Cerebellar nuclear complex (tissue), 1 donor: Measurements from ENCODE around the gene FOXD3.
"Not testable (repeated sequence)": the region's sequence is repeated elsewhere in the genome, so short reads cannot be mapped to it uniquely, and the experiment has no call there.

Experiments
- DNase-seq, 2 experiments: peaks; one replicate each; lab custom pipeline; 2025; lab: John Stamatoyannopoulos, UW

FOXD3 gene

DNA sequence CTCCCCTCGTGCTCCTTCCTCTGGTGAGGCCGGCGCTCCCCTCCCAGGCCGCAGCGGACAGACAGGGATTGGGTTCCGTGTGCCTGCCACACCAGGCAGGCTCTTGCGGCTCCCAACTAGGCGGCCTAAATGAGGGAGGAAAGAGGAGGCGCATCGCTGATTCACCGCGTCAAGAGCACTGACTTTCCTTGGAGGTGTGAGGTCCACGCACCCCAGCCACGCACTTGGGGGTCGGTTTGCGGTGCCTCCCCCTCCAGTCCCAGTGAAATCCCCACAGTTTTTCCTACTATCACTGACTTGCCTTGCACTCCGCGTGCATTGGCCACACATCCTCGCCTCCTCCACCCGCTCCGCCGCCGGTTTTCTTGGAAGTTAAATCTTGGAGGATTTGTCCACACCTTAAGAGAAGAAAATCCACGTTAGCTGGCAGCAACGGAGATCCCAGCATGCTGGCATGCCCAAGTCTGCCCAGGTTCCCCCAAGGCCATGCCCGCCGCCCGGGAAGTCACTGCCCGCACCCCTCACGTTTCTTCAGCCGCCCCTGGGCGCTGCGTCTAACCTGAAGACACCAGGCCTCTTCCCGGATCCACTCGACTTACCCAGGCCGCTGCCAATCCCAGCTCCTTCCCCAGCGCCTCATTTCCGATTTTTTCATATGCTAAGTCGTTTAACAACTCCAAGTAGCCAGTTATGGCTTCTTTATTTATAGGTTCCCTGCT is 1.1 kb upstream of the FOXD3 start:
- no peak for DNase-seq

DNA sequence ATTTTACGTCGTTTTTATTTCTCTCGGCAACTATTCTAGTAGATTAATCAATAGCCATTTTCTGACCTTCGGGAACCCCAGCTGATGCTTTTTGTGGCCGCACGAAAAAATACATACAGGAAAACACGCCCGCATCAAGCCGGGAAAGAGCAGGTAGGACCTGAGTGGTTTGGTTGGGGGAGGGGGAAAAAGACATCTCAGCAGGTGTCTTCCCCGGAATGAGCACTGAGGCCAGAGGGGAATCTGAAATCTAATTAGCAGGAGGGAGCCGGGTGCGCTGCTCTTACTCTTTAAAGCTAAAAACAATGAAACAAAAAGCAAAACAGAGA is 618 bp upstream of the FOXD3 start:
- no peak for DNase-seq

DNA sequence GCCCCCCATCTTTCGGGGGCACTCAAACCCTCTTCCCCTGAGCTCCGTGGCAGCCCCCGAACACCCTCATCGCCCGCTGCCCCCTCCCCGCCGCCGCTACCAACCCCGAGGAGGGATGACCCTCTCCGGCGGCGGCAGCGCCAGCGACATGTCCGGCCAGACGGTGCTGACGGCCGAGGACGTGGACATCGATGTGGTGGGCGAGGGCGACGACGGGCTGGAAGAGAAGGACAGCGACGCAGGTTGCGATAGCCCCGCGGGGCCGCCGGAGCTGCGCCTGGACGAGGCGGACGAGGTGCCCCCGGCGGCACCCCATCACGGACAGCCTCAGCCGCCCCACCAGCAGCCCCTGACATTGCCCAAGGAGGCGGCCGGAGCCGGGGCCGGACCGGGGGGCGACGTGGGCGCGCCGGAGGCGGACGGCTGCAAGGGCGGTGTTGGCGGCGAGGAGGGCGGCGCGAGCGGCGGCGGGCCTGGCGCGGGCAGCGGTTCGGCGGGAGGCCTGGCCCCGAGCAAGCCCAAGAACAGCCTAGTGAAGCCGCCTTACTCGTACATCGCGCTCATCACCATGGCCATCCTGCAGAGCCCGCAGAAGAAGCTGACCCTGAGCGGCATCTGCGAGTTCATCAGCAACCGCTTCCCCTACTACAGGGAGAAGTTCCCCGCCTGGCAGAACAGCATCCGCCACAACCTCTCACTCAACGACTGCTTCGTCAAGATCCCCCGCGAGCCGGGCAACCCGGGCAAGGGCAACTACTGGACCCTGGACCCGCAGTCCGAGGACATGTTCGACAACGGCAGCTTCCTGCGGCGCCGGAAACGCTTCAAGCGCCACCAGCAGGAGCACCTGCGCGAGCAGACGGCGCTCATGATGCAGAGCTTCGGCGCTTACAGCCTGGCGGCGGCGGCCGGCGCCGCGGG is 837 bp downstream of the FOXD3 start:
- no peak for DNase-seq

DNA sequence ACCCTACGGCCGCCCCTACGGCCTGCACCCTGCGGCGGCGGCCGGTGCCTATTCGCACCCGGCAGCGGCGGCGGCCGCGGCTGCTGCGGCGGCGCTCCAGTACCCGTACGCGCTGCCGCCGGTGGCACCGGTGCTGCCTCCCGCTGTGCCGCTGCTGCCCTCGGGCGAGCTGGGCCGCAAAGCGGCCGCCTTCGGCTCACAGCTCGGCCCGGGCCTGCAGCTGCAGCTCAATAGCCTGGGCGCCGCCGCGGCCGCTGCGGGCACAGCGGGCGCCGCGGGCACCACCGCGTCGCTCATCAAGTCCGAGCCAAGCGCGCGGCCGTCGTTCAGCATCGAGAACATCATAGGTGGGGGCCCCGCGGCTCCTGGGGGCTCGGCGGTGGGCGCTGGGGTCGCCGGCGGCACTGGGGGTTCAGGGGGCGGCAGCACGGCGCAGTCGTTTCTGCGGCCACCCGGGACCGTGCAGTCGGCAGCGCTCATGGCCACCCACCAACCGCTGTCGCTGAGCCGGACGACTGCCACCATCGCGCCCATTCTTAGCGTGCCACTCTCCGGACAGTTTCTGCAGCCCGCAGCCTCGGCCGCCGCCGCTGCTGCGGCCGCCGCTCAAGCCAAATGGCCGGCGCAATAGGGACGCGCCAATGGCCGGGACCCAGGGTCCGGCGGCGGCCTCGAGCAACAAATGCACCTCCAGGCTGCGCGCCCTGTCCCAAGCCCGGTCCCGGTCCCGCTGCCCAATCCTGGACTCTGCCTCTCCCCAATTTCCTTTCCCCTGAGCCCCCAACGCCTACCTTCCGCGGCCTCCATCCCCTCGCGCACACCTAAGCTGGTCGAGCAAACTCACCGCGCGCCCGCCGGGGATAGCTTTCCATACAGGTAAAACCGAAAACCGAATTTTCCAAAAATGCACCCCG is 1.8 kb downstream of the FOXD3 start:
- DNase-seq, result no peak

DNA sequence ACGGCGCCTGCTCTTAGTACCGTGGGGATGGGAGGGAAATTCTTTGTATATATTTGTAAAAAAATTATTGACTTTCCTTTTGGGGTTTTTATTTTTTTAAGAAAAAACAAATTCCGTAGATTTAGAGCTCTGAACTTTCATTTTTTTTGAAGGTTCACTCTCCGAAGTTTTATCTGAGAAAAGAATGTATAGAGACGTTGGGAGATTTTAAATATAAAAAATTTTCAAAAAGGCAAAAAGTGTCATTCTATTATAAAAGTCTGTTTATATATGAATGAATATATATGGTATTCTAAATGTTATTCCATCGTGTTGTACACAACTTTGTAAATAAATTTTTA is 2.4 kb downstream of the FOXD3 start:
- DNase-seq, result no peak

DNA sequence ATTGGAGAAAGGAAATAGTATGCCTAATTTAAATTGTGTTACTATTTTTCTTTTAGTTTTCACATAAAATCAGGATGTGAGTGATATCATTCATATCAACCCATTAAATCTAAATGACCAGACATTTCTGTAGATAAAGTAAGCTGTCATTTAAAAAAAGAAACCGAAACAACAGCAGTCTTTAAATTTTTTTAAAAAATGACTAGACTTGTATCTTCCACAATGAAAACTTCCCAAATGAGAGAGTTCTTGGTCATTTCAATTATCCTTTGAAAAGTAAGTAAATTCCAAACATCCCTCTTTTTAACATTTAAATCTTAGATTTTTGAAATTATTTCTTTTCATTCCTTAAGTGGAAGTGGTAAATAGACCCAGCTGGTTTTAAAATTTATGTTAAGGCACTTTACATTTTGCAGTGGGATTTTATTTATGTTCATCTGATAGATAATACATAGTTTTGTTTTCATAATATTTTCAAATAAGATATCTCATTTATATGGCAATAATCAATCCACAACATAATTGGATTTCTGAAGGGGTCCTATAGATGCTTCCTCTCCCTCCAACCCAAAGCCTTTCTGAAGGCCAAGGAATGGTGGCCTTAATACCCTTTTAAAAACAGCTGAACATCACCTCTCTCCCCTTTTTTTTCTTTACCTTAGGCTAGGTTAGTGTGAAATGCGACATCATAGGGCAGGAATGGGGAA is 3.1 kb downstream of the FOXD3 start:
- DNase-seq, result no peak

DNA sequence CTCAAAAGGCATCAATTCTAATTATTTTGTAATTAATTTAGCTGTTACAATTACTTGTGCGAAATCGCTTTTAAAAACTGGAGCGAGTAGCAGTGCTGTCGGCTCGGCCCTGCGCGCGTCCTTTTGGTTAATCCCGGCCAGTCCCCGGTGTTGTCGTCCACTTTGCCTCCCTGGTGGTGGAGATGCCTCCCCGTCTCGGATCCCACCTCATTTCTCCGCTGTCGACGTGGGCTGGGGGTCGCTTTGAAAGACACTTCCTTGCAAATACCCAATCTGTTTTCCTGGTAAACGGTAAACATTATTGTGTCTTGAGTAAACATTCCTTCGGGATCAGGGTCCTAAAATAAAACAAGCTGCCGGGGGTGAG is 3.7 kb downstream of the FOXD3 start:
- DNase-seq, result no peak

DNA sequence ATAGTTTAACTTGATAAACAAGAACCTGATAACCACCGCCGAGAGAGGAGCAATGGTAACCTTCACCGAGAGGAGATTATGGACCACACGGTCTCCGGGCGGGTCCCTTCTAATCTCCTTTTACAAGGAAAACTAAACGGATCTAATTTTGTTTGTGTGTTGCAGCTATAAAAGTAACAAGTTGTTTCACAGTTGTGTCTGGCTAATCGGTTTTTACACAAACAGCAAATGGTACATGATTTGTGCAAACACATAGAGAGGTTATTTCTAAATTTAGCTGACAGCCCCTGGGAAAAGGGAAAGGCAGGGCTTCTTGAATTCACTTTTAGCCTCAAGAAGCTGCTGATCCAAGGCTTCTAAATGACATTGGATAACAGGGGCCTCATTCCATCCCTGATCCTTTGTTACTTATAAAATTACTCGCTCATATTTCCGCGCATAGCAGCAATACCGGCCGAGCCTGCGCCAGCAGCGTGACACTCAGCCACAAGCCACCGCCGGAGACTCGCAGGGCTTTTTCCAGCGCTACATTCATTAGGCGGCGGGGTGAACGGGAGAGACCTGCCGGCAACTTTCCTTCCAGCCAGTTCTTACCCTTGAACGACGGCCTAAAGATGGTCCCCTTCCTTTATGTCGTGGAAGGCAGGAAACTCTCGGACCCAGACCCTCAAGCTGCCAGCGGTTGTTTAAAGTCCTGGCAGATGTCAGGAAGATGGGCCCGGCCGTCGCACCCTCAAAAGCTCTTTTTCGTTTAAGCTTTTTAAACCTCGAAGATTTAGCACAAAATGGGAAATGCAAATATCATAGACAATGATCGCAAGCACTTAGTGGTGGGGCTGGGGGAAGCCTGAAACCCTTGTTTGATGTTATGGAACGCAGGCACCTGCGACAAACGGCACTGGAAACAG is 4.4 kb downstream of the FOXD3 start:
- DNase-seq, result no peak

DNA sequence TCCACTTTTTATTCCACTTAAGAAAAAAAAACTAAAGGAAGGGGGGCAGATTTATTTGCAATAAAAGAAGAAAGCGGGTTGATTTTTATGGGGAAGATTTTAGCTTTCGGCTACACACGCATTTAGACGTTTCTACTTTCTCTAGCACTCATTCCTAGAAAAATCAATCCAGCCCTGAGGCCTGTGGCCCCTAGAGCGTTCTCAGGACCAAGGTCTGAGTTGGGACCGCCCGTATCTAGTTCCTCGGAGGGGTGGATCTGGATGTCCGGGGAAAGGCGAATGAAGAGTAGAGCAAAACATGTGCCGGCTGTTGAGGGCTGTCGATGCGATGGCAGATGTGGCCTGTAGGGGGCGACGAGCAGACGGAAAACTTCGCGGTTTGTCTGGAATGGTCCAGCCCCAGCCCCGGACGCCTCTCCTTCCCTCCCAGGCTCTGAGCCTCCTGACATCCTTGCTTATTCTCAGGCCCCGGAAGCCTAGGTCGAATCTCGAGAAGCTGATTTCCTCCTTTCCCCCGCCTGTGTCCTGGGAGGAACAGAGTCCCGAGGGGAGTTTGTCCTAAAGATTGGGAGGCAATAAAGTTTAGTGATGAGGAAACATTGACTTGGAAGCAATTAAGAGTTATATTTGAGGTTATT is 5.2 kb downstream of the FOXD3 start:
- DNase-seq, result no peak

DNA sequence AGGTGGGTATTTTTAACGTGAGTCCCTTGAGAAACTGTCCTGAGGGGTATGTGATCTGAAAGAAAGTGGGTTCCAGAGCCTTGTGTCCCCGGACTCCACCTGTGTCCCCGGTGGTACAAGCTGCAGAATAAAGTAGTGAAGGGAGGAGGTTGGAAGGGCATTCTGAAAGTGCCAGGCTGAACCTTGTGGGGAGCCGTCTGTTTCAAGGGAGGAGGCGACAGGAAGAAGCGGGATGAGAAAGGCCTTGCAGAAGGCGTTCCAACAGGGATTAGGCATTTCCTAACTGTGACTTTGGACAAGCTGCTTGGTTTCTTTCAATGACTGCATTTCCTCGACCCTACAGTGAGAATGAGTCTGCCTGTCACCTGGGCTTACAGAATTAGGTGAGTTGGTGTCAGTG is 5.8 kb downstream of the FOXD3 start:
- no peak for DNase-seq

DNA sequence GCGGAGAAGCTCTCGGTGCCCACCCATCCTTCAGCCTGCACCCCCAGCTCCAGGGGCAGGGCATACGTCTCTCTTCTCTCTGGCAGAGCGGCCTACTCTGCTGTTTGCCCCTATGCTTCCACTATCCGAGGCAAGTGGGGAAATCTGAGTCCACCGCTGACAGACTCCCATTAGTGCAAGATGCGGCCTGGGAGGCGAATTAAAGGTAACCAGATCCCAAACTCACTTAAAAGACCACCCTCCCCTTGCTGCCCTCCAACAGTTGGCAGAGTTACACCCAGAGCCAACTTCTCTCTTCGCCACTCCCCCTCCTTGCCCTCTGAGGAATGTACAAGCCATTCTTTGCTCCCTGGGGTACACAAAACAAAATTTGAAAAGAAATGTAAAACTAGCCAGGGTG is 6.4 kb downstream of the FOXD3 start:
- no peak for DNase-seq

DNA sequence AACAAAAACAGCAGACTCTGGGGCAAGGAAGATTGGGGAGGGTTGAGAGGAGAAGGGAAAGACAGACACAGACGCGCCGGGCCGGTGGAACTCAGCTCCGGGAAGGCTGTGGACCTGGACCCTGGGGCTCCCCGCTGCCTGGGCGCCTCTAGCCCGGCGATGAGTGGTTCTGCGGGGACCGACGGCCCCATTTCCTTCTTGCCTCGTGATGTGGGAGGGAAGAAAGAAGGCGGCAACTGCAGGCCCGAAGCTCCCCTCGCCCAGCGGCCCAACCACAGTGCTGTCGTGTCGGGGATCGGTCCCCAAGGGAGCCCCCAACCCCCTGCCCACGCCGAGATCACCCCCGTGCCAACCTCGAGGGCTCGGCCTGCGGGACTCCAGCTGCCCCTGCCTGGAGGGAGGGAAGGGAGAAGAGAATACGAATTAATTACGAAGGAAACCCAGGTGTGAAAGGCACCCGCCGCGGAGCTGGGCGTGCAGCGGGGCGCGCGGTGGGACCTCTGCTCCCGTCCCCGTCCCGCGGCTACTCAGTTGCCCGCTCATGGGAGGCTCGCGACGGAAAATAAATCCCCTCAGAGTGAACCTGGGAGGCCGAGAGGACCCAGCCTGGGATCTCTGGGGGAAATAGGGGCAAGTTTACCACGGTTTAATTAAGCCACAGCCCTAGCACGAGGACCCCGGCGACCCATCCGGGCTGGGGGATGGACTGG is 7.4 kb downstream of the FOXD3 start:
- DNase-seq, result no peak

DNA sequence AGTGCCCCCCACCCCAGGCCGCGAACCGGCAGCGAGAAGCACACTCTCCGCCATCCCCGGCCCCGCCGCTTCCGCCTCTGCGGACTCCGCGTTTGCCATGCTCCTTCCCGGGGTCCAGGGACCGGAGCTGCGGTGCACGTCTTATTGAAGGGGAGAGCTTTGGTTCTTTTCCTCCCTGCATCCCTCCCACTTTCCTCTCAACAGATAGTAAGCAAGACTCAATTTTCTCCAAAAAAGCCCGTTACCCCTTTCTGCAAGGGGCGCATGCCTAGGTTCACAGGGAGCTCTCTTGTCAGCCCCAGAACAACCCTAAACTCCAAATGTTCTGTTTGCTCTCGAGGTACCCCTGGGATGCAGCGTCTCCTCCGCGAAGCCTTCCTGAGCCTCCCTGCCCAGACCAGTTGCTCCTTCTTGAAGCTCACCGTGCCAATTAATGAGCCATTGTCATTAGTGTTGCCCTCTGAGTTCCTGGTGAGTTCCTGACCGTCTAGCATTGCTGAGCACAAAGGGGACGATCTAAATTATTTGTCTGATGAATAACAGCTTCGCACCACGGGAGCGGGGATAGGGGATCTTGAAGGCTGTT is 8.1 kb downstream of the FOXD3 start:
- DNase-seq, result no peak

DNA sequence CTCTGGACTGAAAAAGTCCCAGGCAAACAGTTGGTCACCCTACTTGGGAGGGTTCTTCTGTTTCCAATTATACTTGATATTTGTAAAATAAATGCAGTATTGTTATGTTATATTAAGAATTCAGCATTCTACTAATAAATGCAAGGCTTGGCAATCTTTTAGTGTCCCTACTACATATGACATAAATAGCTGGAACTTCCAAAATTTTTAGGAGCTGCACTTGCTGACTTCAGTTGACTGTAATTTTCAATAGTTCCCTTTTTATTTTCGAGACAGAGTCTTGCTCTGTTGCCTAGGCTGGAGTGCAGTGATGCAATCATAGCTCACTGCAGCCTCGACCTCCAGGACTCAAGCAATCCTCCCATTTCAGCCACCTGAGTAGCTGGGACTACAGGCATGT is 20.0 kb downstream of the FOXD3 start:
- no peak for DNase-seq

DNA sequence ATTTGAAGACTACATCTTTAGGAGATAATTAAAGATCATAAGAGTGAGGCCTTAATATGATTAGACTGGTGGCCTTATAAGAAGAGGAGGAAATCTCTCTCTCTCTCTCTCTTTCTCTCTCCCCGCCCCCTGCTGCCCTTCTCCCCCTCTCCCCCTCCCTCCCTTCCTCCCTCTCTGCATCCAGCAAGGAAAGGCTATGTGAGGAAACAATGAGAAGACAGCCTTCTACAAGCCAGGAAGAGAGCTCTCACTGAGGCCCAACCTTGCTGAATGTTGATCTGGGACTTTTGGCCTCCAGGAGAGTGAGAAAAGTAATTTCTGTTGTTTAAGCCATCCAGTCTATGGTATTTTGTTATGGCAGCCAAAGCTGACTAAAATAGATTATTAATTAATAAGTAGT is 21.6 kb downstream of the FOXD3 start:
- no peak for DNase-seq

DNA sequence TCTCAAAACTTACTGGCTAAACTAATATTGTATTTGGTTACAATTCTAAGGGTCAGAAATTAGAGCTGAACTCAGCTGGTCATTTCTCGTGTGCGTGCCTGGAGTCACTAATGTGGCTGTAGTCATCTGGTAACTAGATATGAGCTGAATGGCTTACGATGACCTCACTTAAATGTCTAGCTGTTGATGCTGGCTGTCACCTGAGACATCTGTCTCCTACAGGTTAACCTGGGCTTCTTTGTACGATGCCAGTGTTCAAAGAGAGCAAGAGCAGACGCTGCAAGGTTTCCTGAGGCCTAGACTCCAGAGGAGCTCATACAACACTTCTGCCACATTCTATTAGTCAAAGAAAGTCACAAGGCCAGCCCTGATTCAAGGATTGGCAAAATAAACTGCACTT is 28.0 kb downstream of the FOXD3 start:
- no peak for DNase-seq

DNA sequence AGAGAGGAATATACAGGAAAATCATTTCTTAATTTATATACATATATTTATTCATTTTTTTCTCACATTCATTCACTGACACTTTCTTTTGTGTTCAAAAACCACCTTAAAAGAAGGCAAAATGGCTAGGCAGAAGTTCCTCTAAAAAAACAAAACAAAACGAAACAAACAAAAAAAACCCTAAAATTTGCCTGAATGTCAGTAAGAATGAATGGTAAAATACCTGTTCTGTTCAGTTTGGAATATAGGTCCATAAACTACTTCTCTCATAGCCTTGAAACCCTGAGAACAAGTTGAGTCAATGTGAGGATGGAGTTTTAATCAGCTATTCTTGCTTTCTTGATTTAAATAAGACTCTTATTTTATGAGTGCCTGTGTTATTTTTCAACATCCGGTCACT is 30.4 kb downstream of the FOXD3 start:
- DNase-seq, result no peak

DNA sequence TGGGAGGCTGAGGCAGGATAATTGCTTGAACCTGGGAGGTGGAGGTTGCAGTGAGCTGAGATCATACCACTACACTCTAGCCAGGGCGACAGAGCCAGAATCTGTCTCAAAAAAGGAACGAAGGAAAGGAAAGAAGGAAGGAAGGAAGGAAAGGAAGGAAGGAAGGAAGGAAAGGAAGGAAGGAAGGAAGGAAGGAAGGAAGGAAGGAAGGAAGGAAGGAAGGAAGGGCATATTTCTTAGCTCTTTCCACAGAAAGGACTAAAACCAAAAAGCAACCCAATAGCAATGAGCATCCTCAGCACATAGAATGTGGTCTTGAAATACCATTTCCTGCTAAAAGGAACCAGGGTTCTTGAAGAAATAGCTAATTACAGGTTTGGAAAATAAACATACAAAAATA is 33.9 kb downstream of the FOXD3 start:
- DNase-seq, result not testable (repeated sequence)

DNA sequence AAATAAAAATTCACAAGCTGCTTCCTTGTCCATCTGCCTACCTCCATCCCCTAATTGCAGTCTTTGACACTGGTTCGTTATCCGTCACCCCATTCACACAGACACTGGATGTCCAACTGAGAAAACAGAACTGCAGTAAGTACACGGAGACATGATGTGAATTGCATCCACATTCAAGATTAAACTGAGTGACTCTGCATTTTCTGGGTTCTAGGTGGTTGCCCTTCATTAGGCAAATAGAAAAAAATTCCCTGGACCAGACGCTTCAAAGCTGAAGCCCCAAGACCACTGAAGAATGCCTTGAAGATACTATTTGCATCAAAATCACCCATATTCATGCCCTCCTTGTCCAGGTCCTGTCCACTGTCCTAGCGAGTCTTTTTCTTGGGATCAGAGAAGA is 37.2 kb downstream of the FOXD3 start:
- DNase-seq, result no peak

DNA sequence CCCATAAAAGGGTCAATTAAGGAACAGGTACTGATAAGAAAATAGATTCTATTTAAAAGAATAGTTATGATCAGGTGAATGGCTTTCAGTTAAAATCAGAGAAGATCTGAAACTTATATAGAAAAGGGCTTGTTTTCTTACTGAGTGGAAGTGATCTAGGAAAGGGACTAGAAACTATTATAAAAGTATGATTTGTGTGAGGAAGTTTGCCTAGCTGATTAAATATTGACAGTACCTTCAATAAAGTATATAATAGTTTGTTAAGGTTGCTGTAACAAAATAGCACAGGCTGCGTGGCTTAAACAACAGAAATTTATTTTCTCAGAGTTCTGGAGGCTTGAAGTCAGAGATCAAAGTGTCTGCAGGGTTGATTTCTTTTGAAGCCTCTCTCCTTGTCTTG is 39.7 kb downstream of the FOXD3 start:
- no peak for DNase-seq
